Measurements from ENCODE around the gene ZDHHC14. TPM values are rescaled to one million over a fixed set of nuclear protein-coding genes. Genes with fewer than 3 reads are reported as not detected.

The ZDHHC14 gene
- polyA plus RNA-seq, 1 donor (not counting 4 experiments of a cell fraction or from before 2014, with no cell fraction given) = 6.4 TPM

GRCh38 chr6:157625111-157625510 lies 244.1 kb downstream of the ZDHHC14 start:
- no peak for FAIRE-seq
- dilution Hi-C loops (cut with MboI; ENCODE audit: extremely low pct_ligation_motif_present, low sequenced_read_pairs) = no loop called here
- Histone ChIP-seq H3K27ac (ENCODE audit: control insufficient read depth, insufficient read depth, low read length) (no peak overlapping the region), H2AFZ (ENCODE audit: control insufficient read depth, low read length) (no peak overlapping the region), H3K4me1 (ENCODE audit: control insufficient read depth, extremely low read depth, insufficient read depth, low read length) (no peaks in the 10 kb centered on the region), H3K4me3 (ENCODE audit: control insufficient read depth in 2 of 3, extremely low read depth in 1 of 3, insufficient read depth in 2 of 3, low read depth in 1 of 3, low read length in 3 of 3) (no peak overlapping the region), H3K9me1 (ENCODE audit: control insufficient read depth, extremely low read depth, insufficient read depth, low read length) (no peaks in the 10 kb centered on the region), H3K27me3 (ENCODE audit: control insufficient read depth, extremely low read depth, insufficient read depth, low read length) (no peaks in the 10 kb centered on the region), H4K20me1 (ENCODE audit: control insufficient read depth, extremely low read depth, insufficient read depth, low read length) (no peaks in the 10 kb centered on the region), H3K9ac (ENCODE audit: control insufficient read depth, extremely low read depth, insufficient read depth, low read length) (no peak overlapping the region), H3K4me2 (ENCODE audit: control insufficient read depth, extremely low read depth, insufficient read depth, low read depth, low read length) (no peak overlapping the region), H3K9me3 (ENCODE audit: control insufficient read depth, low read depth, low read length) (no peaks in the 10 kb centered on the region), H3K79me2 (ENCODE audit: control insufficient read depth, insufficient read depth, low read length) (no peaks in the 10 kb centered on the region), H3K36me3 (ENCODE audit: control insufficient read depth in 2 of 2, extremely low read depth in 1 of 2, insufficient read depth in 2 of 2, low read length in 2 of 2) (no peaks in the 10 kb centered on the region)
- TF ChIP-seq EZH2 (IDR thresholded peaks at IDR 0.05; ENCODE audit: low read length) = no peak
- TF ChIP-seq, protein P1, sequence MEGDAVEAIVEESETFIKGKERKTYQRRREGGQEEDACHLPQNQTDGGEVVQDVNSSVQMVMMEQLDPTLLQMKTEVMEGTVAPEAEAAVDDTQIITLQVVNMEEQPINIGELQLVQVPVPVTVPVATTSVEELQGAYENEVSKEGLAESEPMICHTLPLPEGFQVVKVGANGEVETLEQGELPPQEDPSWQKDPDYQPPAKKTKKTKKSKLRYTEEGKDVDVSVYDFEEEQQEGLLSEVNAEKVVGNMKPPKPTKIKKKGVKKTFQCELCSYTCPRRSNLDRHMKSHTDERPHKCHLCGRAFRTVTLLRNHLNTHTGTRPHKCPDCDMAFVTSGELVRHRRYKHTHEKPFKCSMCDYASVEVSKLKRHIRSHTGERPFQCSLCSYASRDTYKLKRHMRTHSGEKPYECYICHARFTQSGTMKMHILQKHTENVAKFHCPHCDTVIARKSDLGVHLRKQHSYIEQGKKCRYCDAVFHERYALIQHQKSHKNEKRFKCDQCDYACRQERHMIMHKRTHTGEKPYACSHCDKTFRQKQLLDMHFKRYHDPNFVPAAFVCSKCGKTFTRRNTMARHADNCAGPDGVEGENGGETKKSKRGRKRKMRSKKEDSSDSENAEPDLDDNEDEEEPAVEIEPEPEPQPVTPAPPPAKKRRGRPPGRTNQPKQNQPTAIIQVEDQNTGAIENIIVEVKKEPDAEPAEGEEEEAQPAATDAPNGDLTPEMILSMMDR (optimal IDR thresholded peaks at IDR 0.05 in 1 of 3, IDR thresholded peaks at IDR 0.05 in 1 of 3, conservative IDR thresholded peaks at IDR 0.05 in 1 of 3; ENCODE audit: extremely low read depth in 1 of 3, insufficient read depth in 2 of 3, low read length in 3 of 3) = no peak
- DNase-seq (ENCODE audit: low read depth, low spot score) = no peak

- H3K27me3 ChIP-seq (ENCODE audit: control insufficient read depth, extremely low read depth, insufficient read depth, low read length) = no peaks in the 10 kb centered on the region
- H3K4me1 ChIP-seq (ENCODE audit: control insufficient read depth, extremely low read depth, insufficient read depth, low read length) = no peaks in the 10 kb centered on the region
- FAIRE-seq (no peak), DNase-seq (ENCODE audit: low read depth, low spot score) (no peak)
- TF ChIP-seq EZH2 (IDR thresholded peaks at IDR 0.05; ENCODE audit: low read length) = no peak
- TF ChIP-seq, protein P1 (optimal IDR thresholded peaks at IDR 0.05 in 1 of 3, IDR thresholded peaks at IDR 0.05 in 1 of 3, conservative IDR thresholded peaks at IDR 0.05 in 1 of 3; ENCODE audit: extremely low read depth in 1 of 3, insufficient read depth in 2 of 3, low read length in 3 of 3) = no peak
- H4K20me1 ChIP-seq (ENCODE audit: control insufficient read depth, extremely low read depth, insufficient read depth, low read length) = no peaks in the 10 kb centered on the region
- dilution Hi-C loops (cut with MboI; ENCODE audit: extremely low pct_ligation_motif_present, low sequenced_read_pairs) = no loop called here
- H3K9me1 ChIP-seq (ENCODE audit: control insufficient read depth, extremely low read depth, insufficient read depth, low read length) = no peaks in the 10 kb centered on the region
- no peaks in the 10 kb centered on the region for H3K36me3 ChIP-seq (ENCODE audit: control insufficient read depth in 2 of 2, extremely low read depth in 1 of 2, insufficient read depth in 2 of 2, low read length in 2 of 2)
- no peak overlapping the region for H3K9ac ChIP-seq (ENCODE audit: control insufficient read depth, extremely low read depth, insufficient read depth, low read length)
- H3K4me2 ChIP-seq (ENCODE audit: control insufficient read depth, extremely low read depth, insufficient read depth, low read depth, low read length) = no peak overlapping the region
- H2AFZ ChIP-seq (ENCODE audit: control insufficient read depth, low read length) = no peak overlapping the region
- no peaks in the 10 kb centered on the region for H3K9me3 ChIP-seq (ENCODE audit: control insufficient read depth, low read depth, low read length)
- no peak overlapping the region for H3K27ac ChIP-seq (ENCODE audit: control insufficient read depth, insufficient read depth, low read length)
- no peaks in the 10 kb centered on the region for H3K79me2 ChIP-seq (ENCODE audit: control insufficient read depth, insufficient read depth, low read length)
- H3K4me3 ChIP-seq (ENCODE audit: control insufficient read depth in 2 of 3, extremely low read depth in 1 of 3, insufficient read depth in 2 of 3, low read depth in 1 of 3, low read length in 3 of 3) = no peak overlapping the region
Observed at GRCh38 chr6:157625764-157626163, 244.8 kb downstream of the ZDHHC14 start.
